Measurements from ENCODE around the gene PPP2R2C. TPM values are rescaled to one million over a fixed set of nuclear protein-coding genes. Genes with fewer than 3 reads are reported as not detected.

The PPP2R2C gene
- total and polyA plus RNA-seq, 5 experiments from 2014 or later = not detected

DNA sequence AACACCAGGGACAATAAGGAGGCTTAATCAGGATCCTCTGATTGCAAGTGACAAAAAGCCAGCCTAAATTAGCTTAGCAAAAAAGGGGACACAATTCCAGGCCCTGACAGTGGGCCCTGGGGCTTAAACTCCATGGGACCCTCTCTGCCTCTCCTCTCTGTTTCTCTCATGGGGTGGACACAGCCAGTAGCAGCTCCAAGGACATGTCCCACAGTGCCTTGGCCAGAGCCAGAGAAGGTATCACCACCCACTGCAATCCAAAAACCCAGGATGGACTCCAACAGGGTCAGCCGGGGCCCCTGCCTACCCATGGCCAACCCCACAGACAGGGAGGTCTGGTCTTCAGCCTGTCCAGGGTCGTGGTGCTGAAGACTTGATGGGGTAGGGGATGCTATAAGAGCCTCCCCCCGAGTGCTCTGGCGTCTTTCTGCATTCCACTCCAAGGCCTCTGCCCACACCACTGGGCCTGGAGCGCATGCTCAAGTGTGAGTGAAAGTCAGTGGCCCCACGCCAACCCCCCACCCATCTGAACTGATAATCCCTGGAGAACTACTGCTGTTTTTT is 19.7 kb upstream of the PPP2R2C start:
- ATAC-seq (no peak), DNase-seq (no peak)
- peaks cover 21 to 60% (median 46%) of the 10 kb centered on the region in 5 donors for H3K27me3 Mint-ChIP-seq
- POLR2A ChIA-PET = no interaction called here
- H3K9me3 Mint-ChIP-seq = peaks cover 5 to 31% (median 14%) of the 10 kb centered on the region in 9 donors
- no peak overlapping the region for H3K4me3 Mint-ChIP-seq
- no peaks in the 10 kb centered on the region for H3K4me1 Mint-ChIP-seq
- peaks cover 0 to 21% (median 0%) of the 10 kb centered on the region in 3 donors for H3K36me3 Mint-ChIP-seq
- no peak overlapping the region for H3K27ac Mint-ChIP-seq

DNA sequence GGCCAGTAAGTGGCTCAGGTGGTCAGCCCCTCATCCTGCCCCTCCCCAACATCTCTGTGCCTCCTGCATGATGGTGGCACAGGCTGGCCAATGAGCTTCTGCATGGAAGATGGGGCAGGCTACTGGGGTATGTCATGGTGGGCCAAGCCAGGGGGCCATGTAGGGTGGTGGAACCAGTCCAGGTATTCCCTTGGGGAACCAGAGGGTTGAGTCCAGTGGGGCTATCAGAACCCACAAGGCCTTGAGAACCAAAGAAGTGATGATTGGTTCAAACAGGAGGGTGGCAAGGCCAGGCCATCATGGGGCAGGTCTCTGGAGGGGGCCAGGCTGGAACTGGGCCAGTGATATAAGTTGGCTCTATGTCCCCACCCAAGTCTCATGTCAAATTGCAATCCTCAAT is 18.8 kb upstream of the PPP2R2C start:
- Mint-ChIP-seq H3K27me3 (peaks cover 21 to 60% (median 46%) of the 10 kb centered on the region in 5 donors), H3K36me3 (peaks cover 0 to 30% (median 0%) of the 10 kb centered on the region in 3 donors), H3K4me1 (no peaks in the 10 kb centered on the region), H3K4me3 (no peak overlapping the region), H3K9me3 (peaks cover 11 to 40% (median 21%) of the 10 kb centered on the region in 9 donors), H3K27ac (peak overlapping the region in 1 of 10 donors; percentile 1)
- no peak for ATAC-seq
- POLR2A ChIA-PET = no interaction called here
- DNase-seq = no peak

DNA sequence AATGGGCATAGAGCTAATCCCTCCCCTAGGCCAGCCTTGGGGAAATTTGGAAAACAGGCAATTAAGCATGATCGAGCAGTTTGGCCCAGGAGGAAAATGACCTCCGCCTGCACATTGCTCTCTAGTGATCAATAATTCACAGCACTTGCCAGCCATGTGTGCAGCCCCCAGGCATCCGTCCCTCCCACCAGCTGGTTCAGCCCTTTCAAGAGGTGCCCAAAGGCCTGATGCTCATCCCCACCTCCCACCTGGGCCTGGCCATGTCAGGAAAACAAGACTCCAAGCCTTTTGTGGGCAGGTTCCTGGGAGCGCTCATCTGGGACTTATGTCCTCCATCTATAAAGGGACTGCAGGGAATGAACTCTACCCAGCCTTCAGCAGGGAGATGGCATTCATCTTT is 17.5 kb upstream of the PPP2R2C start:
- H3K4me1 Mint-ChIP-seq = no peaks in the 10 kb centered on the region
- H3K27ac Mint-ChIP-seq = no peak overlapping the region
- POLR2A ChIA-PET = no interaction called here
- ATAC-seq (no peak), DNase-seq (no peak)
- H3K27me3 Mint-ChIP-seq = peaks cover 21 to 60% (median 38%) of the 10 kb centered on the region in 5 donors
- peaks cover 0 to 42% (median 0%) of the 10 kb centered on the region in 3 donors for H3K36me3 Mint-ChIP-seq
- no peak overlapping the region for H3K4me3 Mint-ChIP-seq
- peaks cover 20 to 53% (median 32%) of the 10 kb centered on the region in 9 donors for H3K9me3 Mint-ChIP-seq

DNA sequence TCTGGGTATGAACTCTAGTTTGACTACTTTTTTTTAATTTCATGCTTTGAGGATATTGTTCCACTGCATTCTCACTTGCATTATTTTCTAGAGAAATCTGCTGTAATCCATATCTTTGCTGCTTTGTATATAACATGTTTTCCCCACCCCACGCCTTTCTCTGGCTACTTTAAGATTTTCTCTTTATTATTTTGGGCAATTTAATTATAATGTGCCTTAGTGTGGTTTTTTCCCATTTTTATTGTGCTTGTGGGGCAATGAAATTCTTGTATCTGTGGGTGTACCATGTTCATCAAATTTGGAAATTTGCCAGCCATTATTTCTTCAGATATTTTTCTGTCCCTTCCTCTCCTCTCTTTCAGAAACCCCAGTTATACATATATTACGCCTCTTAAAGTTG is 15.1 kb upstream of the PPP2R2C start:
- no peak overlapping the region for H3K27ac Mint-ChIP-seq
- H3K36me3 Mint-ChIP-seq = peaks cover 0 to 37% (median 0%) of the 10 kb centered on the region in 3 donors
- H3K27me3 Mint-ChIP-seq = peaks cover 14 to 38% (median 21%) of the 10 kb centered on the region in 5 donors
- no peak overlapping the region for H3K4me3 Mint-ChIP-seq
- ATAC-seq (no peak), DNase-seq (no peak)
- H3K4me1 Mint-ChIP-seq = no peaks in the 10 kb centered on the region
- H3K9me3 Mint-ChIP-seq = peaks cover 25 to 61% (median 34%) of the 10 kb centered on the region in 9 donors
- POLR2A ChIA-PET = no interaction called here

DNA sequence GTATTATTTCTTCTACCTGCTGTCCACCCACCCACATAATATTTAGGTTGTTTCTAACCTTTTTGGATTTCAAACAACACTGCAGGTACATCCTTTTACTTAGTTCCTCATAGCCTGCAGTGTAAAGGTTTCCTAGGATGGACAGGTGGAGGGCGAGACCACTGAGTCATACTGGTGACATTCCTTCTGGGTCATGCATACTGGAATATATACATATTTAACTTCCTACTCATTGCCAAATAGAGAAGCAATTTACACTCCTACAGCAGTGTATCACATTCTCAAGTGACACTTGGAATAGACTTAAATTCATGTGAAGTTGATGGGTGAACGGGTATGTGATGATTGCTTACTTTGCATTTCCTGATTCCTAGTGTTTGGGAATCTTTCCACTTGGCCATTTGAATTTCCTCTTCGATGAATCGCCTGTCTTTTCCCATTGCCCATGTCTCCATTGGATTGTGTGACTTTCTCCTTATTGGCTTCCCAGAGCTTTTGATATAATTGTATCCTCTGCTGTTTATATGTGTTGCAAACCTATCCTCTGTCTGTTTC is 8.2 kb upstream of the PPP2R2C start:
- POLR2A ChIA-PET = no interaction called here
- DNase-seq = no peak
- Mint-ChIP-seq H3K4me3 (no peak overlapping the region), H3K36me3 (peaks cover 0 to 5% (median 3%) of the 10 kb centered on the region in 3 donors), H3K4me1 (no peaks in the 10 kb centered on the region), H3K9me3 (peaks cover 4 to 20% (median 11%) of the 10 kb centered on the region in 9 donors), H3K27ac (no peak overlapping the region), H3K27me3 (peaks cover 8 to 45% (median 28%) of the 10 kb centered on the region in 5 donors)
- ATAC-seq = no peak

DNA sequence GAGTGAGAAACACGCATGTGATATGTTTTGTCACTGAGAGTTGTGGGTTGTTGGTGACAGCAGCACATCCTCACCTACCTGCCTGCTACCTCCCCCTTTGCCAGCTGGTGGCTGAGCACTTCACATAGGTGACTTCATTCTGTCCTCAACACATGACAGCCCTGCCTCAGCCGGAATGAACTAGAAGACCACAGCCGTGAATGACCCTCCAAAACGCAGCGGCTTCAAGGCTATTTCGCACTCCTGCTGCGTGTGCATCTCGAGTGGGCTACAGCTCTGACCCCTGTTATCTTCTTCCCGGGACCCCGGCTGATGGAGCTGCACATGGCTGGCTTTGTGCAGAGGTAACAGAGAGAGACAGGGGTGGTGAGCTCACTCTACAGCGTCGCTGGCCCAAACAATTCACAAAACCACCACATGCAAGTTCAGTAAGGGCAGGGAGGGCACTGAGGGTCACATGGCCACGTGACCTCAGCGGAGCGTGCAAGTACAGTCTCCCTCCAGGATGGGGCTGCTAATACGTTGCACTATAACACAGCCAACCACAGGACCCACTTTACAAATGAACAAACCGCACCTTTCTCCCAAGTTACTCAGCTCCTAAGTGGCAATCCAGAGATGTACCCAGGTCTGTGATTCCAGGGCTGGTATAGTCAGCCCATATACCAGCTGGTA is 6.3 kb upstream of the PPP2R2C start:
- POLR2A ChIA-PET = no interaction called here
- H3K36me3 Mint-ChIP-seq = peaks cover 0 to 3% (median 0%) of the 10 kb centered on the region in 3 donors
- ATAC-seq = no peak
- peak in 1 of 10 donors; percentile 46 for DNase-seq
- no peaks in the 10 kb centered on the region for H3K4me1 Mint-ChIP-seq
- peaks cover 17 to 64% (median 45%) of the 10 kb centered on the region in 5 donors for H3K27me3 Mint-ChIP-seq
- H3K4me3 Mint-ChIP-seq = no peak overlapping the region
- H3K9me3 Mint-ChIP-seq = peaks cover 0 to 10% (median 0%) of the 10 kb centered on the region in 9 donors
- no peak overlapping the region for H3K27ac Mint-ChIP-seq

DNA sequence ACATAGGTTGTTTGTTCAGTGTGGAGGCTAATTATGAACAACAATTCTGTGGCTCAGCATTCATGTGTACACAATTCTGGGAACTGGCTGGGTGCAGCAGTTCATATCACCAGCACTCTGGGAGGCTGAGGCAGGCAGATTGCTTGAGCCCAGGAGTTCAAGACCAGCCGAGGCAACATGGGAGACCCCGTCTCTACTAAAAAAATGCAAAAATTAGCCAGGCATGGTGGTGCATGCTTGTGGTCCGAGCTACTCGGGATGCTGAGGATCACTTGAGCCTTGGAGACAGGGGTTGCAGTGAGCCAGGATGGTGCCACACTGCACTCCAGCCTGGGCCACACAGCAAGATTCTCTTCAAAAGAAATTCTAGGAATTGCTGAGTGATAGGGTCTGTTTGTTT is 4.5 kb upstream of the PPP2R2C start:
- peaks cover 0 to 8% (median 0%) of the 10 kb centered on the region in 9 donors for H3K9me3 Mint-ChIP-seq
- ATAC-seq (no peak), DNase-seq (no peak)
- POLR2A ChIA-PET = no interaction called here
- H3K36me3 Mint-ChIP-seq = peaks cover 0 to 3% (median 0%) of the 10 kb centered on the region in 3 donors
- H3K4me1 Mint-ChIP-seq = peaks cover 2 to 4% (median 4%) of the 10 kb centered on the region in 4 donors
- H3K27me3 Mint-ChIP-seq = peaks cover 20 to 77% (median 53%) of the 10 kb centered on the region in 5 donors
- no peak overlapping the region for H3K4me3 Mint-ChIP-seq
- no peak overlapping the region for H3K27ac Mint-ChIP-seq

DNA sequence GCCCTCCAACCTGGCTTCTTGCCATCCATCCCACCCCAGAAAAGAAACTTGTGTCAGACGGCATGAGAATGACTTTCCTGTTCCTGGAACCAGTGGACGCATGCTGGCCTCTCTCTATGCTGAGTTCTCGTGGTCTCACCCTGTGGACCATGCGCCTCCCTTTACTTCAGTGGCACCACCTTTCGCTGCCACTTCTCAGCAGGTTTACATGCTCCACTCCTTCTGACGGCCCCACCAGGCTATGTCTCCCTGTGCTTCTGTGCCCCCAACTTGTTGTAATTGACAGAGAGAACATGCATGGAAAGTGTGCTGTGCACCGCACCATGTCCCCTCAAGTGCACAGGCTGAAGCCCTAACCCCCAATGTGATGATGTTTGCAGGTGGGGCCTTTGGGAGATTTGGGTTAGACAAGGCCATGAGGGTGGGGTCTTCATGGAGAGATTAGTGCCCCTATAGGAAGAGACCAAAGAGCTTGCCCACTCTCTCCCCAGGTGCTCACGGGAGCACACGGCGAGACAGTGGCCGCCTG is 3.1 kb upstream of the PPP2R2C start:
- POLR2A ChIA-PET = no interaction called here
- H3K27me3 Mint-ChIP-seq = peaks cover 20 to 67% (median 46%) of the 10 kb centered on the region in 5 donors
- ATAC-seq = no peak
- no peak overlapping the region for H3K4me3 Mint-ChIP-seq
- peak overlapping the region in 1 of 10 donors; percentile 5 for H3K27ac Mint-ChIP-seq
- peaks cover 2 to 6% (median 5%) of the 10 kb centered on the region in 4 donors for H3K4me1 Mint-ChIP-seq
- peak in 1 of 10 donors; percentile 26 for DNase-seq
- H3K9me3 Mint-ChIP-seq = peaks cover 0 to 8% (median 0%) of the 10 kb centered on the region in 9 donors
- H3K36me3 Mint-ChIP-seq = peaks cover 0 to 3% (median 0%) of the 10 kb centered on the region in 3 donors

DNA sequence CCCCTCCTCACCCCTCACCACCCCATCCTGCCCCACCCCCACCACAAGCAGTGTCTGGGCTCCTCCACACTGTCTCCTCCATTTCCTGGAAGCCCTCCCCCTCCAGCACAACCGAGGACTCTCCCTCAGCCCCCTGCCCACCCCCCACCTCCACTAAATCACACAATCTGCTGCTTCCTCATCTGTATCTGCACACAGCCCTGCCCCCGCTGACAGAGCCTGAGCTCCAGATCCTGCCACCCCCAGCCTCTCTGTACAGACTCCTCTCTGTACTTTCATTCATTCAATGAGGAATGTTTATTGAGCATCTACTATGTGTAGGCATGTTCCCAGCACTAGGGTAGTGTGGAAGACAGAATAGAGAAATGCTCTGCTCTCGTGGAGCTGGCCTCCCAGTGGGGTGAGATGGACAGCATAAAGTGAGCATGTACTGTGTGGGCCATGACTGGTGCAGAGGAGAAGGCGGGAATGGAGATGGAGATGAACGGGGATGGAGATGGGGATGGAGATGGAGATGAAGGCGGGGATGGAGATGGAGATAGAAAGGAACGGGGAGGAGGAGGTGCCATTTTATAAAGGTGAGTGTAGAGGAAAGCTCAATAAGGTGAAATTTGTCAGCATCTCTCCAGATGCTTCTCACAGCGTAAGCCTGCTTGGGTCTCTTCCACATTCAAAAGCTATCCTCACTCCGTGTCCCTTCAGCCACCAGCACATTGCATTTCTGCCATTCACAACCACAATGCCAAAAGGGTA is 2.5 kb upstream of the PPP2R2C start:
- H3K9me3 Mint-ChIP-seq = peaks cover 0 to 8% (median 0%) of the 10 kb centered on the region in 9 donors
- peaks cover 22 to 65% (median 46%) of the 10 kb centered on the region in 5 donors for H3K27me3 Mint-ChIP-seq
- H3K4me1 Mint-ChIP-seq = peaks cover 3 to 11% (median 9%) of the 10 kb centered on the region in 4 donors
- ATAC-seq (no peak), DNase-seq (peak in 1 of 10 donors; percentile 43)
- POLR2A ChIA-PET = no interaction called here
- H3K4me3 Mint-ChIP-seq = no peak overlapping the region
- peaks cover 0 to 5% (median 0%) of the 10 kb centered on the region in 3 donors for H3K36me3 Mint-ChIP-seq
- H3K27ac Mint-ChIP-seq = no peak overlapping the region

DNA sequence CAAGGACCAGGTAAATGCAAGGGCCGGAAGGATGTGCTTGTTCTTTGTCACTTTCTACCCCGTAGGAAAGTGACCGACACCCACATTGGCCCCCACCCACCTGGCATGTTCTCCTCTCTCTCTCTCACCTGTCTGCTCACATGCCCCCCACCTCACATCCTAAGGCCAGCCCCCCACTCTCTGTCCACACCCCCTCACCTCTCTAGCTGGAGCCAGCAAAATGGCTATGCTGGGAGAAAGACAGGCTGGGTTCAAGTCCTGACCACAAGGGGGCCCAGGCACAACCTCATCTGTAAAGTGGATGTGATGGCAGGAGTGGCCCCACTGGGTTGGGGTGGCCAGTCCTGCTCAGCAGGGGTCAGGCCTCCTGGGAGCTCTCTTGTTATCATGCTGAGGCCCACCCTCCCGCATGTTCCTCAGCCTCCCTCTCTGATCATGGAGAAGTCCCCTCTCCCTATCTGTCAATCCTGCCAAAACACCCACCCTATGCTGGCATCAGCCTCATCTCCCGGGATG is 1.7 kb upstream of the PPP2R2C start:
- peak in 1 of 10 donors; percentile 55 for DNase-seq
- peak overlapping the region in 1 of 10 donors; percentile 15 for H3K4me3 Mint-ChIP-seq
- peaks cover 0 to 5% (median 0%) of the 10 kb centered on the region in 3 donors for H3K36me3 Mint-ChIP-seq
- POLR2A ChIA-PET = no interaction called here
- H3K27ac Mint-ChIP-seq = no peak overlapping the region
- H3K4me1 Mint-ChIP-seq = peaks cover 3 to 13% (median 9%) of the 10 kb centered on the region in 4 donors
- ATAC-seq = no peak
- H3K9me3 Mint-ChIP-seq = peaks cover 0 to 8% (median 0%) of the 10 kb centered on the region in 9 donors
- H3K27me3 Mint-ChIP-seq = peaks cover 27 to 71% (median 53%) of the 10 kb centered on the region in 5 donors

DNA sequence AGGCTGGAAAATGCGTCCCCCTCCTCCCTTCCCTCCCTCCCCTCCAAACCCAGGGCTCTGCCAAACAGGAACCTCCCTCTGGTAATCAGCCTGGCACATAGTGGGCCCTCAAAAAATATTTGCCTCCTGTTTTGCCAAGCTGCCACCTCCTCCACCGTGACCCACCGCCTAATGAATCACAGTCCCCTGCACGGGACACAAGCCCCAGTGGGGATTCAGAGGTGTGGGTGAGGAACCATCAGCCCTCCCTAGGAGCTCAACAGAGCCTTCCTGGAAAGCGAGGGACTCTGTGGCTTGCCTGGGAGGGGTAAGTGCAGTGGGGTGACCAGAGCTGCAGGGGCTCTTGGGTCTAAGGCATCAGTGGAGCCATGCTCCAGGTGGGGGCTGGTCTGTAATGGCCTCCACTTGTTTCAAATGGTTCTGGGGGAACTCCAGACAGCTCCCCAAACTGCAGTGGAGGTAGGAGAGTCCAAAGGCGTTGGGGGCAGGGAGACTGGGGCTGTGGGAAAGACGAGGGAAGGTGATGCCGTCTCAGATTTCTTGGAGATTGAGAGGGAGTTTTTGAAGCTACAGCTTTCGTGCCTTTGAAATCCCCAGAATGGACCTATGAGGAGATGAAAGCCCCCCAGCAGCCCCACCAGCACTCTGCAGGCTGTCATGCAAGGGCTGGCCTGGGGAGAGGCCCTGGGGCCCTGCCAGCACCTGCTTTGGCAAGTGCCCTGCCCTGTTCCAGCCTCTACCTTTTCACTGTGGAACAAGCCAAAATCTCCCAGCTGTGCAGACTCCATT is 1.0 kb upstream of the PPP2R2C start:
- peak overlapping the region in 2 of 10 donors; percentile 15 to 18 for H3K4me3 Mint-ChIP-seq
- peaks cover 0 to 5% (median 0%) of the 10 kb centered on the region in 3 donors for H3K36me3 Mint-ChIP-seq
- peaks cover 3 to 13% (median 9%) of the 10 kb centered on the region in 4 donors for H3K4me1 Mint-ChIP-seq
- peaks cover 30 to 71% (median 59%) of the 10 kb centered on the region in 5 donors for H3K27me3 Mint-ChIP-seq
- no peak overlapping the region for H3K27ac Mint-ChIP-seq
- no peak for ATAC-seq
- H3K9me3 Mint-ChIP-seq = peaks cover 0 to 8% (median 0%) of the 10 kb centered on the region in 9 donors
- POLR2A ChIA-PET = no interaction called here
- DNase-seq = peak in 1 of 10 donors; percentile 24

All from naive thymus-derived CD8-positive, alpha-beta T cell (primary cell).